Measurements from ENCODE around the gene CDK2AP2.
A peak's percentile ranks its signal among the peaks of the same experiment; 100 is the strongest.

Gene CDK2AP2

DNA sequence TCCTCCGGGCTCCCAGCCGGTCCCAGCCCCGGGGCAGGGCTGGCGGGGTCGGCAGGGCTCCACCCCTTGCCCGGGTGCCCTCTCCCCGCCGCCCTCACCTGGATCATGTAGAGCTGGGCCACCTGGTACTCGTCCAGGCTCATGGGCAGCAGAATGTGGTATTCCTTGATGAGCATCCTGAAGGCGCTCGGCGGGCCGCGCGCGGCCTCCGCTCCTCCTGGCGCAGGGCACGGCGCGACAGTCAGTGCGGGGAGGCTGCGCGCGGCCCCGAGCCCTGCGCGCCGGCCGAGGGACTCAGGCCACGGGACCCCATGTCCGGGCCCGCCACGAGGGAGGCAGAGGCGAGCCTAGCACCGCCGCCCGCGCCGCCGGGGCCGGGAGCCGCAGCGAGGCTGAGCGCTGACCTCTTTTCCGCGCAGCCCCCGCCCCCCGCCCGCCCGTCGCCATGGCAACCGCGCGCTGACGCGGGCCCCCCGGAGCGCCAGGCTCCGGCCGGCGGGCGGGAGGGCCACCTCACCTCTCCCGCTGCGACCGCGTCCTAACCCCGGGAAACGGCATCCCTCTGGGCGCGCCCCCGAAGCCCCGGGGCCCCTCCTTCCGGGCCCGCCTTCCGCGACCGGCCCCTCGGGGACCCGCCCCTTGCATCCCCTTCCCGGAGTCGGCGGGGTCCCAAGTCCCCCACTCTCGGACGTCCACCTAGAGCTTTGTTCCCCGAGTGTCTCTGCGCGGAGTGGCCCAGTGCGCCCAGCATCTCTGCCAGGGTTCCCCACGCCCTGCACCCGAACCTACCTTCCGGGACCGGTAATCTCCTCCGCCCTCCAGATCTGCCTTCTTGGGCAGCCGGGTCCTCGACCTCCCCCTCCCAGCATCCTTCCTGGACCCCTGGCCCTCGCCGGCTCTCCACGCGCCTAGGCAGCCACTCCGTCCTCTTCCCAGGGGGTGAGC, 3.7 kb downstream of the CDK2AP2 start:
- TF ChIP-seq, protein P1, sequence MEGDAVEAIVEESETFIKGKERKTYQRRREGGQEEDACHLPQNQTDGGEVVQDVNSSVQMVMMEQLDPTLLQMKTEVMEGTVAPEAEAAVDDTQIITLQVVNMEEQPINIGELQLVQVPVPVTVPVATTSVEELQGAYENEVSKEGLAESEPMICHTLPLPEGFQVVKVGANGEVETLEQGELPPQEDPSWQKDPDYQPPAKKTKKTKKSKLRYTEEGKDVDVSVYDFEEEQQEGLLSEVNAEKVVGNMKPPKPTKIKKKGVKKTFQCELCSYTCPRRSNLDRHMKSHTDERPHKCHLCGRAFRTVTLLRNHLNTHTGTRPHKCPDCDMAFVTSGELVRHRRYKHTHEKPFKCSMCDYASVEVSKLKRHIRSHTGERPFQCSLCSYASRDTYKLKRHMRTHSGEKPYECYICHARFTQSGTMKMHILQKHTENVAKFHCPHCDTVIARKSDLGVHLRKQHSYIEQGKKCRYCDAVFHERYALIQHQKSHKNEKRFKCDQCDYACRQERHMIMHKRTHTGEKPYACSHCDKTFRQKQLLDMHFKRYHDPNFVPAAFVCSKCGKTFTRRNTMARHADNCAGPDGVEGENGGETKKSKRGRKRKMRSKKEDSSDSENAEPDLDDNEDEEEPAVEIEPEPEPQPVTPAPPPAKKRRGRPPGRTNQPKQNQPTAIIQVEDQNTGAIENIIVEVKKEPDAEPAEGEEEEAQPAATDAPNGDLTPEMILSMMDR (IDR thresholded peaks at IDR 0.05; ENCODE audit: insufficient read depth, low read depth, low read length, missing control alignments) = no peak
- H3K4me3 ChIP-seq (ENCODE audit: low read depth, low read length) = peak overlapping the region; percentile 89
- DNase-seq (ENCODE audit: low read depth) = peak; percentile 34

DNA sequence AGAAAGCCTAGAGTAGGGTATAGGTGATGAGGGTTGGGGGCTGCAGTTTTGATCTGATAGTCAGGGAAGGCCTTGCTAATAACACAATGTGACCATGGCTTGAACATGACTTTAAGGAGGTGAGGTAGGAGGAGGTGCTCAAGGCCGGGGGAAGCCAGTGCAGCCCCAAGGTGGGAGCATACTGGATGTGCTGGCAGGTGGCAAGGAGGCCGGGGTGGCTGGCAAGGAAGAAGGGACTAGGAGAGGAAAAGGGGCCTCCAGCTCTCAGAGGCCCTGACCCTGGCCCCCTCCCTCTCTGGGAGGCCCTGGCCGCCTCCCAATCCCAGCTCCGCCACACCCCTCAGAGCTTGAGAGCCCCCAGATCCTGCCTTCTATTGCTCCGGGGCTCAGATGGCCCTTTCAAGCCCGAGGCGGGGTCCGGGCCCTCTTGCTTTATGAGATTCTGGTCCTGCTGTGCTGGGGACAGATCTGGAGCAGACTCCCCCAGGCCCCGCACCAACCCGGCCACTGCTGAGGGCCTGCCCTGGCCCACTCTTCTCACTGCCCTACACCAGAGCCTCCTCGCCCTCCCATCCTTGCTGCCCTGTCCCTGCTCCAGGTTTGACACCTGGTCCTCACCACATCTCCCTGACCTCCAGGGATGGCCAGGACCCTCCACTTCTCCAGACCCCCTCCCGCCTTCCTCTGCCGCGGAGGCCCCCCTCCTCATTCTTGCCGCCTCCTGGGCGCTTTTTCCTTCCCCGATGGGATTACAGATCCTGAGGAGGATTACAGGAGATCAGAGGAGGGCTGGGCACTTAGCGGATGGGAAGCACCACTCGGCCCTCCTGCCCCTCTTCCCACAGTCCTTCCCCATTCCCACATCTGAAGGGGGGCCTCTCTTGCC, 4.6 kb downstream of the CDK2AP2 start:
- no peak for DNase-seq (ENCODE audit: low read depth)
- TF ChIP-seq, protein P1 (IDR thresholded peaks at IDR 0.05; ENCODE audit: insufficient read depth, low read depth, low read length, missing control alignments) = no peak
- H3K4me3 ChIP-seq (ENCODE audit: low read depth, low read length) = peak overlapping the region; percentile 51

DNA sequence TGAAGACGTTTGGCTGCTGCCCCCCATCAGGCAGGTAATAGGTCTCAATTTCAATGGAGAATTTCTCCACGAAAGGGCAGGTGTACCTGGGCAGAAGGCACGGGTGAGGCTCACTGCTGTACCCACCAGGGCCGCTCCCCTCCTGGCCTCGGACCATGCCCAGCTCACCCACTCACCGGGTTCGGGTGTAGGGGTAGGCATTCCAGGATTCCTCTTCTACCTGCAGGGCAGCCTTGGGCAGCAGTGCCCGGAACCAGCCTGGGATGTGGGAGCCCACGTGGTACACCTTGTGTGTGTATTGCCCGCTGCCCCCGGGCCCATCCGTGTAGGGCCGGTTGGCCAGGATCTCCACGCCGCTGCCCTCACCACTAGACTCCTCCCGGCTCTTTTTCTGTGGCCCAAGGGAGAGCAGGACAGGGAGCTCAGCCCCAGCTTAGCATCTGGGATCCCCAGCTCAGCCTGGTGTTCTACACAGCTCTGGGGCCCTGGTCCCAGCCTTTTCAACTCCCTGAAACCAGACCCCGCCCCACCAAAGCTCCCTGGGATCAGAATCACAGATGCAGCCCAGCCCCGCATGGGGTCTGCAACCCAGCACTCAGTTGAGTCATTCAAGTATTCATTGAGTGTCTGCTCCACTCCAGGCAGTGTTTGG, 5.5 kb downstream of the CDK2AP2 start:
- no peak for DNase-seq (ENCODE audit: low read depth)
- no peak overlapping the region for H3K4me3 ChIP-seq (ENCODE audit: low read depth, low read length)
- TF ChIP-seq, protein P1 (IDR thresholded peaks at IDR 0.05; ENCODE audit: insufficient read depth, low read depth, low read length, missing control alignments) = no peak

DNA sequence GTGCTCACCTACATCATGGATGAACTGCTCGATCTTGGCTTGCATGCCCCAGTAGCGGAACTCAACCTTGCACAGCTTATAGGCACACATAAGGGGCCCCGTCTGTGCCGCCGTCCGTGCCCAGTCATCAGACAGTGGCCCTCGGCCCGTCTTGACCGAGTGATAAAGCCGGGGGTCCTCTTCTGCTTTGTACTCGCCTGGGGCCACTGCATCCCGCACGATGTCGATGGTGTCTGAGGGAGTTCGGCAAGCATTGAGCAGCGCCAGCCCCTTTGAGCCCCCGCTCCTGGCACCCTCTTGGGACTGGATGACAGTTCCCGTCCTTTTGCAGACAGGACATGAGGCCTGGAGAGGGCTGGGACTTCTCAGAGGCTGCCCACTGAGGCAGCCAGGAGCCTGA, 6.1 kb downstream of the CDK2AP2 start:
- TF ChIP-seq, protein P1 (IDR thresholded peaks at IDR 0.05; ENCODE audit: insufficient read depth, low read depth, low read length, missing control alignments) = no peak
- no peak for DNase-seq (ENCODE audit: low read depth)
- no peak overlapping the region for H3K4me3 ChIP-seq (ENCODE audit: low read depth, low read length)

DNA sequence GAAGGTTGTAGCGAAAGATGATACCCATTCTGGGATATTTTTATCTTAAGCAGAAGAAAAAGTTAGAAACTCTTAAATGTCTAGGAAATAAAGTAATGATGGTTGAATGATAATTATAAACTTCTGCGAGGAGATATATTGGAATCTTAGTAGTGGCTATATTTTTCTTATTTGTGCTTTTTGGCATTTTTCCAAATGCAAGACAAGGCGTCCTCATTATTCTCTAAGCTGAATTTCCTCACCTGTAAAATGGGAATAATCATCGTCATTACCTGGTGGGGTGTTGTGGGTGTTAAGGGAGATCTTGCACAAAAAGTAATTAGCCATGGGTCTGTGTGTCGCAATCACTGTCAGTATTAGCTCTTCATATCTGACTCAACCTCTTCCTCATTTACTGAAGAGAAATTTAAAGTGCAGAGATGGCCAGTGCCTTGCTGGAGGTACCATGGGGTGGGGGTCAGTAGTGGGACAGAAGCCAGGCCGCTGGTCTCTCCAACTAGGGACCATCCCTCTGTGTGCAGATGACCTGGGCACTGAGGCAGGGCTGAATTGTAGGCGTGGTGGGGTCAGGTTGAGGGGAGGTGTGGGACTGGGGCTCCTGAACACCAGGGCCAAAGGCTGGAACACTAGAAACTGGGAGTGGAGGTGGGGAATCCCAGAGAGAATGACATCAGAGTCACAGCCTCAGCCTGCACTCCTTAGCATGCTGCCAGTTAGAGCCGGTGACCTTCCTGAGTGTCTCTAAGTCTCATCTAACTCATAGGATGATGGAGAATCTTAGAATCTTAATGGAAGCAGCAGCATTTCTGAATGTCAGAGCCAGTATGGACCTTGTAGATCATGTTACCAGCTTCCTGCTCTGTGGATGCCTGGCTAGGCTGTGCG, 6.9 kb downstream of the CDK2AP2 start:
- H3K4me3 ChIP-seq (ENCODE audit: low read depth, low read length) = no peak overlapping the region
- no peak for DNase-seq (ENCODE audit: low read depth)
- TF ChIP-seq, protein P1 (IDR thresholded peaks at IDR 0.05; ENCODE audit: insufficient read depth, low read depth, low read length, missing control alignments) = no peak

DNA sequence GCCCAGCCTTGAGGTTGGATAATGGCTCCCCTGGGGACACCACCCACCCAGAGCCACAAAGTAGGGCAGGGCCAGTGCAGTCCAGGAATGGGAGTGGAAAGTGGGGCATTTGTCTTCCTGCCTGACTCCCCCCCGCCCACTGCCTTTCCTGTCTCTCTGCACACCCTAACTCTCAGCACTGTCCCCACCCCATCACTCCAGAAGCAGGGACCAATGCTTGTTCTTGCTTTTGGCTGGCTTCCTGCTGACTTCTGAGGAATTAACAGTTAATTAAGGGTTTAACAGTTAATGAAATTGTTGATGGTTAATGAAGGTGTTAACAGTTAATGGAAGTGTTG, 7.5 kb downstream of the CDK2AP2 start:
- no peak for DNase-seq (ENCODE audit: low read depth)
- TF ChIP-seq, protein P1 (IDR thresholded peaks at IDR 0.05; ENCODE audit: insufficient read depth, low read depth, low read length, missing control alignments) = no peak

More for the DNA sequence above, 7.5 kb downstream of the CDK2AP2 start:
- H3K4me3 ChIP-seq (ENCODE audit: low read depth, low read length) = no peak overlapping the region
